ENCODE results near the gene GPR137. TPM values are rescaled to one million over a fixed set of nuclear protein-coding genes. Genes with fewer than 3 reads are reported as not detected.
"Not testable (repeated sequence)": the region's sequence is repeated elsewhere in the genome, so short reads cannot be mapped to it uniquely, and the experiment has no call there.

The GPR137 gene
- 19.9 TPM for total RNA-seq
- long read RNA-seq, partial matches to known transcripts: 2 of 21 reads
- long read RNA-seq, other reads (novel, unspliced or antisense): 14 of 21 reads

GRCh38 chr11:64284962-64285884 is at the start of gene GPR137:
Gene GPR137, plus strand, starts transcription at chr11:64285848. Its CDS starts 677 bp downstream, at chr11:64286525.
- DNase-seq (ENCODE audit: low spot score): peak; percentile 97

- DNase-seq (ENCODE audit: low spot score): no peak
Observed at GRCh38 chr11:64237484-64237951, 48.1 kb upstream of the GPR137 start.

- no peak for DNase-seq (ENCODE audit: low spot score)
Observed at GRCh38 chr11:64238076-64238475, 47.6 kb upstream of the GPR137 start.

GRCh38 chr11:64238999-64239398 is 46.6 kb upstream of the GPR137 start:
- DNase-seq (ENCODE audit: low spot score): no peak

- DNase-seq (ENCODE audit: low spot score): no peak
Observed at GRCh38 chr11:64239662-64240434, 45.8 kb upstream of the GPR137 start.

GRCh38 chr11:64240435-64241240 is 45.0 kb upstream of the GPR137 start, which contains the start of gene FKBP2:
Gene FKBP2, plus strand, starts transcription at chr11:64241095. Its CDS starts 1,293 bp downstream, at chr11:64242388.
- DNase-seq (ENCODE audit: low spot score): peak; percentile 100

GRCh38 chr11:64241241-64241490 is 44.5 kb upstream of the GPR137 start:
- peak; percentile 100 for DNase-seq (ENCODE audit: low spot score)

- no peak for DNase-seq (ENCODE audit: low spot score)
Observed at GRCh38 chr11:64241491-64242374, 43.9 kb upstream of the GPR137 start.

GRCh38 chr11:64243236-64243854 is 42.3 kb upstream of the GPR137 start:
- no peak for DNase-seq (ENCODE audit: low spot score)

- DNase-seq (ENCODE audit: low spot score): no peak
Observed at GRCh38 chr11:64244107-64244506, 41.5 kb upstream of the GPR137 start.

- DNase-seq (ENCODE audit: low spot score): no peak
Observed at GRCh38 chr11:64244966-64245365, 40.7 kb upstream of the GPR137 start.

- no peak for DNase-seq (ENCODE audit: low spot score)
Observed at GRCh38 chr11:64245401-64245796, 40.2 kb upstream of the GPR137 start.

GRCh38 chr11:64245797-64246620 is 39.6 kb upstream of the GPR137 start:
- no peak for DNase-seq (ENCODE audit: low spot score)

GRCh38 chr11:64246621-64246870 is 39.1 kb upstream of the GPR137 start:
- DNase-seq (ENCODE audit: low spot score): not testable (repeated sequence)

- DNase-seq (ENCODE audit: low spot score): no peak
Observed at GRCh38 chr11:64246871-64247728, 38.5 kb upstream of the GPR137 start, which contains the start of gene PPP1R14B. Gene PPP1R14B, minus strand, starts transcription at chr11:64246943. Its CDS starts 270 bp downstream, at chr11:64246673.

- DNase-seq (ENCODE audit: low spot score): no peak
Observed at GRCh38 chr11:64247729-64248531, 37.7 kb upstream of the GPR137 start.

- no peak for DNase-seq (ENCODE audit: low spot score)
Observed at GRCh38 chr11:64248578-64248977, 37.1 kb upstream of the GPR137 start.
